Measurements from ENCODE around the gene BRK1.
A peak's percentile ranks its signal among the peaks of the same experiment; 100 is the strongest.
"Not testable (repeated sequence)": the region's sequence is repeated elsewhere in the genome, so short reads cannot be mapped to it uniquely, and the experiment has no call there.

The BRK1 gene

GRCh38 chr3:10115326-10116137 is at the start of gene BRK1:
Gene BRK1 (plus strand): TSS chr3:10115675. CDS start chr3:10115702, 27 bp downstream.
- DNase-seq = peak; percentile 93

GRCh38 chr3:10070077-10070476 is 45.4 kb upstream of the BRK1 start:
- DNase-seq = not testable (repeated sequence)

- no peak for DNase-seq
Measured at GRCh38 chr3:10074666-10075065, 40.8 kb upstream of the BRK1 start.

- DNase-seq = no peak
Measured at GRCh38 chr3:10081871-10082270, 33.6 kb upstream of the BRK1 start.

- DNase-seq = no peak
Measured at GRCh38 chr3:10085738-10086137, 29.7 kb upstream of the BRK1 start.

- no peak for DNase-seq
Measured at GRCh38 chr3:10088256-10088655, 27.2 kb upstream of the BRK1 start.

- no peak for DNase-seq
Measured at GRCh38 chr3:10090179-10090578, 25.3 kb upstream of the BRK1 start.

- DNase-seq = not testable (repeated sequence)
Measured at GRCh38 chr3:10090774-10091173, 24.7 kb upstream of the BRK1 start.

- not testable (repeated sequence) for DNase-seq
Measured at GRCh38 chr3:10091387-10091786, 24.1 kb upstream of the BRK1 start.

GRCh38 chr3:10093678-10094077 is 21.8 kb upstream of the BRK1 start:
- DNase-seq = no peak

- no peak for DNase-seq
Measured at GRCh38 chr3:10099041-10099440, 16.4 kb upstream of the BRK1 start.

GRCh38 chr3:10106919-10107318 is 8.6 kb upstream of the BRK1 start:
- DNase-seq = no peak

- DNase-seq = no peak
Measured at GRCh38 chr3:10108091-10108490, 7.4 kb upstream of the BRK1 start, which contains the start of gene FANCD2OS. Gene FANCD2OS (minus strand): TSS chr3:10108255. CDS start chr3:10104774, 3,481 bp downstream.

GRCh38 chr3:10116138-10116460 is 624 bp downstream of the BRK1 start:
- DNase-seq = no peak

GRCh38 chr3:10116928-10117327 is 1.5 kb downstream of the BRK1 start:
- DNase-seq = no peak

GRCh38 chr3:10119376-10119775 is 3.9 kb downstream of the BRK1 start:
- DNase-seq = no peak

- no peak for DNase-seq
Measured at GRCh38 chr3:10121064-10121463, 5.6 kb downstream of the BRK1 start.

- no peak for DNase-seq
Measured at GRCh38 chr3:10122724-10123123, 7.2 kb downstream of the BRK1 start.

- not testable (repeated sequence) for DNase-seq
Measured at GRCh38 chr3:10135872-10136271, 20.4 kb downstream of the BRK1 start.

- DNase-seq = no peak
Measured at GRCh38 chr3:10136426-10137005, 21.0 kb downstream of the BRK1 start.

GRCh38 chr3:10137178-10137577 is 21.7 kb downstream of the BRK1 start:
- DNase-seq = no peak

GRCh38 chr3:10140996-10141546 is 25.6 kb downstream of the BRK1 start:
- DNase-seq = no peak

- no peak for DNase-seq
Measured at GRCh38 chr3:10142707-10143560, 27.5 kb downstream of the BRK1 start.
